HL-60 (cell line): ENCODE results near the gene GABRR1.

Experiments used
- GABPA ChIP-seq: IDR thresholded peaks from 2 replicates; pipeline ENCODE4 v1.6.1; 2012; ENCODE audit warnings: low read depth
- TF ChIP-seq, protein P1 (sequence below): IDR thresholded peaks from one replicate; pipeline ENCODE4 v1.5.1; 2011; ENCODE audit warnings: low read length, control low read depth, inconsistent platforms; ENCODE audit not compliant: insufficient read depth

DNA sequence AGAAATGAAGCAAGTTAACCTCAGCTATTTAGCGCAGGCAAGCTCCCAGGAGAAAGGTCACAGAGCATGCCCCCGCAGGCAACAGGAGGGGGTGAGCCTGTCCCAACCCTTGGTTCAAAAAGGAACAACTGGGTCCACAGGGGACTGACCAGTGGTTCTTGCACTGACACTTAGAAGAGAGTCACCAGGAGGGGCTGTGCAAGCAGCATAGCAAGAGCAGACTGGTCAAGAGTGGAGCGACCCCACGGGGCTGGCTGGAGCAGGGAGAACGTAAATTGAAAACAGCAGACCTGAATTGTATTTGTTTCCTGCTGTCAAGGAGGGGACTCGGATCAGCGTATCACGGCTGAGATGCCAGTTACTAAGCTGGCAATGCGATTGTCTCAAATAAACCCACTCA lies 32.8 kb downstream of the GABRR1 start:
- TF ChIP-seq, protein P1, sequence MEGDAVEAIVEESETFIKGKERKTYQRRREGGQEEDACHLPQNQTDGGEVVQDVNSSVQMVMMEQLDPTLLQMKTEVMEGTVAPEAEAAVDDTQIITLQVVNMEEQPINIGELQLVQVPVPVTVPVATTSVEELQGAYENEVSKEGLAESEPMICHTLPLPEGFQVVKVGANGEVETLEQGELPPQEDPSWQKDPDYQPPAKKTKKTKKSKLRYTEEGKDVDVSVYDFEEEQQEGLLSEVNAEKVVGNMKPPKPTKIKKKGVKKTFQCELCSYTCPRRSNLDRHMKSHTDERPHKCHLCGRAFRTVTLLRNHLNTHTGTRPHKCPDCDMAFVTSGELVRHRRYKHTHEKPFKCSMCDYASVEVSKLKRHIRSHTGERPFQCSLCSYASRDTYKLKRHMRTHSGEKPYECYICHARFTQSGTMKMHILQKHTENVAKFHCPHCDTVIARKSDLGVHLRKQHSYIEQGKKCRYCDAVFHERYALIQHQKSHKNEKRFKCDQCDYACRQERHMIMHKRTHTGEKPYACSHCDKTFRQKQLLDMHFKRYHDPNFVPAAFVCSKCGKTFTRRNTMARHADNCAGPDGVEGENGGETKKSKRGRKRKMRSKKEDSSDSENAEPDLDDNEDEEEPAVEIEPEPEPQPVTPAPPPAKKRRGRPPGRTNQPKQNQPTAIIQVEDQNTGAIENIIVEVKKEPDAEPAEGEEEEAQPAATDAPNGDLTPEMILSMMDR, result no peak
- TF ChIP-seq GABPA, result no peak
